H9 (cell line): ENCODE measurements around the gene ARMC9. TPM values are rescaled to one million over a fixed set of nuclear protein-coding genes. Genes with fewer than 3 reads are reported as not detected.

Experiments
- DNase-seq: peaks from one replicate; pipeline ENCODE4 v3.0.0-alpha.2; 2017
- H2AFZ ChIP-seq: one replicate; pipeline ENCODE4 v1.6.1; 2013; ENCODE audit warnings: mild to moderate bottlenecking, low read length, control low read depth, moderate library complexity
- H2AK5ac ChIP-seq: 2 replicates; pipeline ENCODE4 v1.6.1; 2013; ENCODE audit warnings: low read length, control low read depth, mixed read lengths; ENCODE audit not compliant: insufficient read length
- H2BK120ac ChIP-seq: one replicate; pipeline ENCODE4 v1.6.1; 2013; ENCODE audit warnings: low read depth, mild to moderate bottlenecking, low read length, control low read depth, inconsistent platforms; ENCODE audit not compliant: poor library complexity, severe bottlenecking
- H2BK12ac ChIP-seq: 2 replicates; pipeline ENCODE4 v1.6.1; 2013; ENCODE audit warnings: low read length, control low read depth, mixed read lengths, low read depth; ENCODE audit not compliant: insufficient read length
- H2BK15ac ChIP-seq: 2 replicates; pipeline ENCODE4 v1.6.1; 2013; ENCODE audit warnings: low read depth, low read length, control low read depth
- H2BK20ac ChIP-seq: one replicate; pipeline ENCODE4 v1.6.1; 2013; ENCODE audit warnings: low read depth, mild to moderate bottlenecking, low read length, control low read depth, inconsistent platforms; ENCODE audit not compliant: poor library complexity, severe bottlenecking
- H2BK5ac ChIP-seq: 2 replicates; pipeline ENCODE4 v1.6.1; 2013; ENCODE audit warnings: low read length, control low read depth, mixed read lengths; ENCODE audit not compliant: insufficient read length
- H3K14ac ChIP-seq: 2 replicates; pipeline ENCODE4 v1.6.1; 2013; ENCODE audit warnings: low read length, control low read depth; ENCODE audit not compliant: insufficient read depth
- H3K18ac ChIP-seq: 2 replicates; pipeline ENCODE4 v1.6.1; 2013; ENCODE audit warnings: low read depth, mild to moderate bottlenecking, mixed read lengths, low read length, control low read depth; ENCODE audit not compliant: insufficient read length
- H3K23ac ChIP-seq: 2 replicates; pipeline ENCODE4 v1.6.1; 2013; ENCODE audit warnings: low read length, control low read depth, mixed read lengths, low read depth; ENCODE audit not compliant: insufficient read length
- H3K23me2 ChIP-seq: 2 replicates; pipeline ENCODE4 v1.6.1; 2013; ENCODE audit warnings: low read depth, mild to moderate bottlenecking, mixed read lengths, low read length, control low read depth; ENCODE audit not compliant: insufficient read length, poor library complexity, severe bottlenecking
- H3K27ac ChIP-seq: 2 replicates; pipeline ENCODE4 v1.5.1; 2013; ENCODE audit warnings: low read length, control low read depth, mixed read lengths, low read depth; ENCODE audit not compliant: insufficient read length
- H3K27me3 ChIP-seq: 2 replicates; pipeline ENCODE4 v1.6.1; 2013; ENCODE audit warnings: low read length, control low read depth, inconsistent platforms; ENCODE audit not compliant: insufficient read depth
- H3K4ac ChIP-seq: 2 replicates; pipeline ENCODE4 v1.6.1; 2013; ENCODE audit warnings: low read depth, mild to moderate bottlenecking, control low read depth, inconsistent platforms, low read length, moderate library complexity
- H3K4me1 ChIP-seq: 2 replicates; pipeline ENCODE4 v1.6.1; 2013; ENCODE audit warnings: low read length, control low read depth, inconsistent platforms; ENCODE audit not compliant: insufficient read depth
- H3K4me2 ChIP-seq: 2 replicates; pipeline ENCODE4 v1.6.1; 2013; ENCODE audit warnings: low read length, control low read depth, mixed read lengths; ENCODE audit not compliant: insufficient read length, insufficient read depth
- H3K56ac ChIP-seq: 2 replicates; pipeline ENCODE4 v1.6.1; 2013; ENCODE audit warnings: low read depth, mild to moderate bottlenecking, mixed read lengths, low read length, control low read depth; ENCODE audit not compliant: insufficient read length
- H3K79me1 ChIP-seq: 2 replicates; pipeline ENCODE4 v1.6.1; 2013; ENCODE audit warnings: low read depth, mild to moderate bottlenecking, moderate library complexity, low read length, control low read depth, inconsistent platforms; ENCODE audit not compliant: insufficient read depth, poor library complexity, severe bottlenecking
- H3K79me2 ChIP-seq: 2 replicates; pipeline ENCODE4 v1.6.1; 2013; ENCODE audit warnings: low read length, control low read depth, inconsistent platforms; ENCODE audit not compliant: insufficient read depth
- H3K9ac ChIP-seq: 2 replicates; pipeline ENCODE4 v1.6.1; 2013; ENCODE audit warnings: low read length, control low read depth, mixed read lengths; ENCODE audit not compliant: insufficient read length; ENCODE audit errors: extremely low read depth
- H3K9me3 ChIP-seq: one replicate; pipeline ENCODE4 v1.6.1; 2013; ENCODE audit warnings: low read depth, low read length, inconsistent platforms; ENCODE audit not compliant: control insufficient read depth
- H3T11ph ChIP-seq: one replicate; pipeline ENCODE4 v1.6.1; 2013; ENCODE audit warnings: mild to moderate bottlenecking, low read length, control low read depth, inconsistent platforms
- H4K20me1 ChIP-seq: one replicate; pipeline ENCODE4 v1.6.1; 2013; ENCODE audit not compliant: control insufficient read depth, insufficient read length, insufficient read depth
- H4K5ac ChIP-seq: 2 replicates; pipeline ENCODE4 v1.6.1; 2013; ENCODE audit warnings: low read depth, mild to moderate bottlenecking, mixed read lengths, low read length, control low read depth; ENCODE audit not compliant: insufficient read length
- H4K8ac ChIP-seq: replicated peaks from 2 replicates; pipeline ENCODE4 v1.6.1; 2013; ENCODE audit warnings: low read length, control low read depth, mixed read lengths, low read depth; ENCODE audit not compliant: insufficient read length
- H4K91ac ChIP-seq: 2 replicates; pipeline ENCODE4 v1.6.1; 2013; ENCODE audit warnings: low read depth, mild to moderate bottlenecking, moderate library complexity, mixed read lengths, low read length, control low read depth; ENCODE audit not compliant: insufficient read length
- H3K27ac Mint-ChIP-seq, 3 experiments: 2 replicates in 2 of 3; 3 replicates in 1 of 3; pipeline ENCODE4 v1.8.0; 2020 to 2021; ENCODE audit warnings: mixed read lengths in 3 of 3, mild to moderate bottlenecking in 1 of 3, moderate library complexity in 1 of 3
- H3K27me3 Mint-ChIP-seq: 2 replicates; pipeline ENCODE4 v1.8.0; 2021; ENCODE audit warnings: low read depth, mild to moderate bottlenecking, moderate library complexity, mixed read lengths
- H3K36me3 Mint-ChIP-seq, 3 experiments: 2 replicates in 2 of 3; 3 replicates in 1 of 3; pipeline ENCODE4 v1.8.0; 2020 to 2021; ENCODE audit warnings: low read depth in 3 of 3, mixed read lengths in 3 of 3; ENCODE audit not compliant: insufficient read depth in 1 of 3
- H3K4me1 Mint-ChIP-seq, 2 experiments: 2 replicates each; pipeline ENCODE4 v1.8.0; 2020; ENCODE audit warnings: mixed read lengths in 2 of 2
- H3K4me3 Mint-ChIP-seq, 2 experiments: 2 replicates in 1 of 2; 3 replicates in 1 of 2; pipeline ENCODE4 v1.8.0; 2020 to 2021; ENCODE audit warnings: mild to moderate bottlenecking in 2 of 2, mixed read lengths in 2 of 2, moderate library complexity in 1 of 2
- H3K9me3 Mint-ChIP-seq, 2 experiments: 2 replicates in 1 of 2; 3 replicates in 1 of 2; pipeline ENCODE4 v1.8.0; 2020; ENCODE audit warnings: mild to moderate bottlenecking in 2 of 2, mixed read lengths in 2 of 2, moderate library complexity in 1 of 2
- WGBS: extraction: QIAGEN DNeasy Blood & Tissue Kit; methylation state at CpG from one replicate; pipeline ENCODE4 v1.1.7; 2013; ENCODE audit warnings: missing lambda C conversion rate, low lambda C conversion rate, mixed read lengths; ENCODE audit not compliant: insufficient read length; ENCODE audit errors: extremely low coverage; 5-methylcytosine and 5-hydroxymethylcytosine counted together
- total RNA-seq: library from RNA; stranded (reverse); gene quantifications from 2 replicates; pipeline ENCODE4 v1.2.1, GENCODE V29; 2021
- TF ChIP-seq, protein P1 (sequence below): fragments of 200-600 bp; sonication (generic); conservative IDR thresholded peaks from 3 replicates; pipeline ENCODE4 v1.8.0; 2021; ENCODE audit warnings: antibody characterized with exemption, mild to moderate bottlenecking

ARMC9 gene
- total RNA-seq, 1 experiment from 2014 or later, result 37.6 TPM

DNA sequence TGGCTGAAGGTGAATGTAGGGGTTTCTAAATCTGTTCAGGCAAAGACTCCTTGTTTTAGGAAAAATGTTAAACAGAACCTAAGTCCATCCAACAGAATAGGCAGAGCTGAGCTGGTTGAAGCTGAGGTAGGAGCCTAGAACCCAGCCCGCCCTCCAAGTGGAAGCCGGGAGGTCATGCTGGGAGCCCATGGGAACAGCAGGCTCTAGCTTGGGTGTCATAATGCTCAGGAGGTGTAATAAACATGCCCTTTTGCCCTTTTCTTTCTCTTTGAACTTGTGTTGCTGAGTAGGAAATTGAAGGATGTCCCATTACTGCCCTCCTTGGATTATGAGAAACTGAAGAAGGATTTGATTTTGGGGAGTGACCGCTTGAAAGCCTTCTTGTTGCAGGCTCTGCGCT is 60.3 kb downstream of the ARMC9 start:
- Mint-ChIP-seq H3K27ac (no peak overlapping the region), H3K9me3 (no peaks in the 10 kb centered on the region), H3K4me1 (peaks cover 0 to 6% of the 10 kb centered on the region in 2 experiments; a peak in 2 of 4 replicates), H3K4me3 (no peak overlapping the region), H3K36me3 (peaks cover 2 to 51% (median 4%) of the 10 kb centered on the region in 3 experiments; a peak in 4 of 7 replicates), H3K27me3 (no peaks in the 10 kb centered on the region)
- Histone ChIP-seq H3K27me3 (no peaks in the 10 kb centered on the region), H3K9me3 (no peaks in the 10 kb centered on the region), H2BK12ac (no peak overlapping the region), H3K79me2 (no peaks in the 10 kb centered on the region), H3K14ac (no peak overlapping the region), H3K4ac (no peak overlapping the region), H3K23me2 (no peaks in the 10 kb centered on the region), H4K91ac (no peak overlapping the region), H3T11ph (no peak overlapping the region), H2AFZ (no peak overlapping the region), H4K5ac (no peak overlapping the region), H3K27ac (no peak overlapping the region), H3K9ac (no peak overlapping the region), H3K56ac (no peak overlapping the region), H3K23ac (no peak overlapping the region), H2BK20ac (no peak overlapping the region), H4K20me1 (no peaks in the 10 kb centered on the region), H4K8ac (no peak overlapping the region), H3K79me1 (no peaks in the 10 kb centered on the region), H2BK15ac (no peak overlapping the region), H2BK120ac (no peak overlapping the region), H3K18ac (no peak overlapping the region), H3K4me1 (peaks cover 4% of the 10 kb centered on the region; the same call in 1 of the 2 replicates), H2BK5ac (no peak overlapping the region), H3K4me2 (no peak overlapping the region), H2AK5ac (no peak overlapping the region)
- TF ChIP-seq, protein P1, sequence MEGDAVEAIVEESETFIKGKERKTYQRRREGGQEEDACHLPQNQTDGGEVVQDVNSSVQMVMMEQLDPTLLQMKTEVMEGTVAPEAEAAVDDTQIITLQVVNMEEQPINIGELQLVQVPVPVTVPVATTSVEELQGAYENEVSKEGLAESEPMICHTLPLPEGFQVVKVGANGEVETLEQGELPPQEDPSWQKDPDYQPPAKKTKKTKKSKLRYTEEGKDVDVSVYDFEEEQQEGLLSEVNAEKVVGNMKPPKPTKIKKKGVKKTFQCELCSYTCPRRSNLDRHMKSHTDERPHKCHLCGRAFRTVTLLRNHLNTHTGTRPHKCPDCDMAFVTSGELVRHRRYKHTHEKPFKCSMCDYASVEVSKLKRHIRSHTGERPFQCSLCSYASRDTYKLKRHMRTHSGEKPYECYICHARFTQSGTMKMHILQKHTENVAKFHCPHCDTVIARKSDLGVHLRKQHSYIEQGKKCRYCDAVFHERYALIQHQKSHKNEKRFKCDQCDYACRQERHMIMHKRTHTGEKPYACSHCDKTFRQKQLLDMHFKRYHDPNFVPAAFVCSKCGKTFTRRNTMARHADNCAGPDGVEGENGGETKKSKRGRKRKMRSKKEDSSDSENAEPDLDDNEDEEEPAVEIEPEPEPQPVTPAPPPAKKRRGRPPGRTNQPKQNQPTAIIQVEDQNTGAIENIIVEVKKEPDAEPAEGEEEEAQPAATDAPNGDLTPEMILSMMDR, result no peak
- DNase-seq, result no peak
- WGBS, result no CpG with 5 or more reads among the region's 4 CpGs
